Trophoblast cell (in vitro differentiated cells and primary cell): Measurements from ENCODE around the gene S100A9.

Experiments used
- DNase-seq, 2 donors: peaks; one replicate each; pipeline ENCODE4 v3.0.0-alpha.2; 2016
- H2AFZ ChIP-seq: 2 replicates; pipeline ENCODE4 v1.6.1; 2013; ENCODE audit warnings: low read length, moderate library complexity, mild to moderate bottlenecking; ENCODE audit not compliant: insufficient read depth, poor library complexity
- H2AK5ac ChIP-seq: 2 replicates; pipeline ENCODE4 v1.6.1; 2013; ENCODE audit warnings: mild to moderate bottlenecking, low read length
- H2BK120ac ChIP-seq: 2 replicates; pipeline ENCODE4 v1.6.1; 2013; ENCODE audit warnings: low read length, mild to moderate bottlenecking, moderate library complexity; ENCODE audit not compliant: insufficient read depth, poor library complexity
- H2BK12ac ChIP-seq: 2 replicates; pipeline ENCODE4 v1.6.1; 2013; ENCODE audit warnings: mild to moderate bottlenecking, low read length, moderate library complexity
- H2BK5ac ChIP-seq: 2 replicates; pipeline ENCODE4 v1.6.1; 2013; ENCODE audit warnings: low read length, low read depth, moderate library complexity, mild to moderate bottlenecking; ENCODE audit not compliant: poor library complexity
- H3K14ac ChIP-seq: 2 replicates; pipeline ENCODE4 v1.6.1; 2013; ENCODE audit warnings: mild to moderate bottlenecking, low read length
- H3K18ac ChIP-seq: 2 replicates; pipeline ENCODE4 v1.6.1; 2013; ENCODE audit warnings: mild to moderate bottlenecking, low read length
- H3K23ac ChIP-seq: 2 replicates; pipeline ENCODE4 v1.6.1; 2013; ENCODE audit warnings: low read length
- H3K27ac ChIP-seq: 2 replicates; pipeline ENCODE4 v1.5.1; 2013; ENCODE audit warnings: low read depth, mild to moderate bottlenecking, inconsistent platforms, low read length, moderate library complexity
- H3K27me3 ChIP-seq: 2 replicates; pipeline ENCODE4 v1.6.1; 2013; ENCODE audit warnings: inconsistent platforms, mild to moderate bottlenecking, low read length, moderate library complexity; ENCODE audit not compliant: insufficient read depth
- H3K36me3 ChIP-seq, 2 experiments: 1 replicate in 1 of 2; 2 replicates in 1 of 2; pipeline ENCODE4 v1.6.1; 2013; ENCODE audit warnings: low read length in 2 of 2, mild to moderate bottlenecking in 2 of 2, moderate library complexity in 1 of 2; ENCODE audit not compliant: insufficient read depth in 2 of 2, control insufficient read depth in 1 of 2
- H3K4ac ChIP-seq: 2 replicates; pipeline ENCODE4 v1.6.1; 2013; ENCODE audit warnings: low read depth, mild to moderate bottlenecking, low read length, moderate library complexity
- H3K4me1 ChIP-seq, 2 experiments: 1 replicate in 1 of 2; 2 replicates in 1 of 2; pipeline ENCODE4 v1.6.1; 2013; ENCODE audit warnings: low read length in 2 of 2, mild to moderate bottlenecking in 2 of 2, moderate library complexity in 1 of 2; ENCODE audit not compliant: insufficient read depth in 2 of 2, control insufficient read depth in 1 of 2
- H3K4me2 ChIP-seq: 2 replicates; pipeline ENCODE4 v1.6.1; 2013; ENCODE audit warnings: inconsistent platforms, mild to moderate bottlenecking, low read length, moderate library complexity
- H3K4me3 ChIP-seq: 2 replicates; pipeline ENCODE4 v1.5.1; 2013; ENCODE audit warnings: mild to moderate bottlenecking, low read depth, low read length, inconsistent platforms
- H3K79me1 ChIP-seq: one replicate; pipeline ENCODE4 v1.6.1; 2013; ENCODE audit warnings: low read length
- H3K79me2 ChIP-seq: 2 replicates; pipeline ENCODE4 v1.6.1; 2013; ENCODE audit warnings: low read length, mild to moderate bottlenecking; ENCODE audit not compliant: control insufficient read depth, insufficient read depth, poor library complexity
- H3K9ac ChIP-seq: 2 replicates; pipeline ENCODE4 v1.6.1; 2013; ENCODE audit warnings: mild to moderate bottlenecking, low read length
- H3K9me3 ChIP-seq: 2 replicates; pipeline ENCODE4 v1.6.1; 2013; ENCODE audit warnings: low read depth, mild to moderate bottlenecking, control low read depth, inconsistent platforms, low read length; ENCODE audit not compliant: insufficient read depth
- H4K12ac ChIP-seq: 2 replicates; pipeline ENCODE4 v1.6.1; 2013; ENCODE audit warnings: low read depth, mild to moderate bottlenecking, low read length, moderate library complexity
- H4K8ac ChIP-seq: 2 replicates; pipeline ENCODE4 v1.6.1; 2013; ENCODE audit warnings: low read depth, mild to moderate bottlenecking, low read length, moderate library complexity
- H4K91ac ChIP-seq: one replicate; pipeline ENCODE4 v1.6.1; 2013; ENCODE audit warnings: low read depth, mild to moderate bottlenecking, low read length, moderate library complexity
- WGBS: extraction: QIAGEN DNeasy Blood & Tissue Kit; methylation state at CpG from one replicate; pipeline ENCODE4 v1.1.7; 2013; ENCODE audit warnings: missing lambda C conversion rate; ENCODE audit not compliant: insufficient read length, insufficient coverage; ENCODE audit errors: extremely low coverage; 5-methylcytosine and 5-hydroxymethylcytosine counted together

S100A9 gene

GRCh38 chr1:153360592-153361479 is 3.2 kb downstream of the S100A9 start:
- Histone ChIP-seq H2BK120ac (no peak overlapping the region), H3K27me3 (no peaks in the 10 kb centered on the region), H3K4ac (no peak overlapping the region), H3K79me2 (no peaks in the 10 kb centered on the region), H3K9ac (no peak overlapping the region), H2BK5ac (no peak overlapping the region), H3K18ac (no peak overlapping the region), H2AFZ (no peak overlapping the region), H2AK5ac (no peak overlapping the region), H3K4me2 (no peak overlapping the region), H3K4me3 (no peak overlapping the region), H4K91ac (no peak overlapping the region), H4K12ac (no peak overlapping the region), H3K23ac (no peak overlapping the region), H3K4me1 (peaks cover 26 to 30% of the 10 kb centered on the region in 2 experiments), H3K14ac (no peak overlapping the region), H4K8ac (no peak overlapping the region), H3K36me3 (no peaks in the 10 kb centered on the region), H3K9me3 (no peaks in the 10 kb centered on the region), H3K79me1 (peaks cover 1% of the 10 kb centered on the region), H3K27ac (no peak overlapping the region), H2BK12ac (no peak overlapping the region)
- WGBS = no CpG with 5 or more reads among the region's 11 CpGs
- DNase-seq = no peak

GRCh38 chr1:153361480-153362109 is 3.9 kb downstream of the S100A9 start:
- no peak overlapping the region for H2BK120ac ChIP-seq
- no peak for DNase-seq

GRCh38 chr1:153362187-153362775 is 4.6 kb downstream of the S100A9 start:
- no peak overlapping the region for H4K8ac ChIP-seq
- no peaks in the 10 kb centered on the region for H3K9me3 ChIP-seq
- no peak overlapping the region for H2BK5ac ChIP-seq
- H3K4ac ChIP-seq = no peak overlapping the region
- H3K23ac ChIP-seq = no peak overlapping the region
- H3K9ac ChIP-seq = no peak overlapping the region
- H3K4me3 ChIP-seq = no peak overlapping the region
- no peak overlapping the region for H2BK12ac ChIP-seq
- WGBS = no CpG with 5 or more reads among the region's 3 CpGs
- peaks cover 24% of the 10 kb centered on the region in 2 experiments for H3K4me1 ChIP-seq
- no peaks in the 10 kb centered on the region for H3K36me3 ChIP-seq
- no peak overlapping the region for H4K12ac ChIP-seq
- H2AFZ ChIP-seq = no peak overlapping the region
- H3K79me1 ChIP-seq = peaks cover 1% of the 10 kb centered on the region
- H3K4me2 ChIP-seq = no peak overlapping the region
- no peak for DNase-seq
- no peaks in the 10 kb centered on the region for H3K27me3 ChIP-seq
- no peak overlapping the region for H3K27ac ChIP-seq
- no peak overlapping the region for H2BK120ac ChIP-seq
- H3K18ac ChIP-seq = no peak overlapping the region
- H4K91ac ChIP-seq = no peak overlapping the region
- no peak overlapping the region for H2AK5ac ChIP-seq
- no peak overlapping the region for H3K14ac ChIP-seq
- H3K79me2 ChIP-seq = no peaks in the 10 kb centered on the region

More at GRCh38 chr1:153361480-153362109, 3.9 kb downstream of the S100A9 start:
- Histone ChIP-seq H3K36me3 (no peaks in the 10 kb centered on the region), H3K27me3 (no peaks in the 10 kb centered on the region), H3K4ac (no peak overlapping the region), H3K79me1 (peaks cover 1% of the 10 kb centered on the region), H4K8ac (no peak overlapping the region), H2BK12ac (no peak overlapping the region), H4K91ac (no peak overlapping the region), H3K4me1 (peaks cover 26 to 30% of the 10 kb centered on the region in 2 experiments), H4K12ac (no peak overlapping the region), H3K18ac (no peak overlapping the region), H3K79me2 (no peaks in the 10 kb centered on the region), H2AK5ac (no peak overlapping the region), H3K9me3 (no peaks in the 10 kb centered on the region), H3K14ac (no peak overlapping the region), H2AFZ (no peak overlapping the region), H3K4me3 (no peak overlapping the region), H2BK5ac (no peak overlapping the region), H3K9ac (no peak overlapping the region), H3K4me2 (no peak overlapping the region), H3K23ac (no peak overlapping the region), H3K27ac (no peak overlapping the region)
- WGBS = no CpG with 5 or more reads among the region's 4 CpGs

DNA sequence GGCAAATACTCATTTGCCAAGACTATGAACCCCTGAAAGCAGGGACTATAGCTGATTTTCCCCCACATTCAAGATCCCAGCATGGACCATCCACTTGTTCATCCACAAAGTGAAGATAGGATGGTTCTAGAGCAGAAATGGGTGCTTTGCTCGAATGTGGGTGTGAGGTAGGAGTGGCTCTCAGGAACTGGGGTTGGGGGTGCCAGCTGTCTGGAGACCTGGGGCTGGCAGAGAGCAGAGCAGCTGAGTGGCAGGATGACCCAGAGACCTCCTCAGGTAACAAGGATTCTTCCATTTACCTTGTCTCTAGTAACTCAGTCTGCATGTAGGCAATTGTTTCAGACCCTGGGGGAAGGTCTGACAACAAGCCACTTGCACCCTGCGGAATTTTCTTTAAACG is 6.0 kb downstream of the S100A9 start:
- H3K4ac ChIP-seq = no peak overlapping the region
- H3K9ac ChIP-seq = no peak overlapping the region
- H3K4me1 ChIP-seq = peaks cover 20 to 22% of the 10 kb centered on the region in 2 experiments
- no peak overlapping the region for H2AK5ac ChIP-seq
- no peak overlapping the region for H2BK120ac ChIP-seq
- H4K91ac ChIP-seq = peak overlapping the region; percentile 33
- H3K79me1 ChIP-seq = peaks cover 1% of the 10 kb centered on the region
- no peak overlapping the region for H2BK12ac ChIP-seq
- no peak overlapping the region for H4K12ac ChIP-seq
- no peak overlapping the region for H2BK5ac ChIP-seq
- H3K14ac ChIP-seq = no peak overlapping the region
- no peak overlapping the region for H3K4me3 ChIP-seq
- no CpG with 5 or more reads among the region's 3 CpGs for WGBS
- H3K4me2 ChIP-seq = no peak overlapping the region
- H3K27me3 ChIP-seq = no peaks in the 10 kb centered on the region
- H3K9me3 ChIP-seq = no peaks in the 10 kb centered on the region
- DNase-seq = peak in 1 of 2 donors; percentile 32
- H3K27ac ChIP-seq = no peak overlapping the region
- H3K79me2 ChIP-seq = no peaks in the 10 kb centered on the region
- H3K18ac ChIP-seq = no peak overlapping the region
- no peak overlapping the region for H2AFZ ChIP-seq
- no peak overlapping the region for H4K8ac ChIP-seq
- H3K23ac ChIP-seq = no peak overlapping the region
- H3K36me3 ChIP-seq = no peaks in the 10 kb centered on the region
